H1 (cell line): ENCODE measurements around the gene RILP. TPM values are rescaled to one million over a fixed set of nuclear protein-coding genes. Genes with fewer than 3 reads are reported as not detected.
A peak's percentile ranks its signal among the peaks of the same experiment; 100 is the strongest.

Experiments used
- CHD2 ChIP-seq: IDR thresholded peaks from 2 replicates; pipeline ENCODE4 v1.6.1; 2012; ENCODE audit warnings: low read length, improper control_type of control experiment
- E2F6 ChIP-seq: IDR thresholded peaks from 2 replicates; pipeline ENCODE4 v1.6.1; 2012; ENCODE audit warnings: inconsistent platforms
- EP300 ChIP-seq, 2 experiments: IDR thresholded peaks; 1 replicate in 1 of 2; 2 replicates in 1 of 2; pipeline ENCODE4 v1.6.1; 2011 to 2012; ENCODE audit warnings: low read depth in 2 of 2, low read length in 2 of 2, mild to moderate bottlenecking in 2 of 2, borderline replicate concordance in 1 of 2, inconsistent platforms in 1 of 2, moderate library complexity in 1 of 2
- PHF8 ChIP-seq: fragments of 200-600 bp; sonication (generic); conservative IDR thresholded peaks from 2 replicates; pipeline ENCODE4 v1.7.1; 2012; ENCODE audit warnings: low read depth, mild to moderate bottlenecking, inconsistent platforms, low read length, moderate library complexity
- SIN3A ChIP-seq, 2 experiments: IDR thresholded peaks in 1 of 2; conservative IDR thresholded peaks in 1 of 2; 2 replicates each; pipeline ENCODE4 v1.6.1; 2011 to 2012; ENCODE audit warnings: low read length in 2 of 2, improper control_type of control experiment in 1 of 2, low read depth in 1 of 2, mild to moderate bottlenecking in 1 of 2
- SIRT6 ChIP-seq: IDR thresholded peaks from one replicate; pipeline ENCODE4 v1.7.1; 2012; ENCODE audit warnings: low read length, inconsistent platforms
- SP1 ChIP-seq: IDR thresholded peaks from 2 replicates; pipeline ENCODE4 v1.6.1; 2011; ENCODE audit warnings: low read depth, low read length
- SP4 ChIP-seq: IDR thresholded peaks from 2 replicates; pipeline ENCODE4 v1.6.1; 2012; ENCODE audit warnings: low read length, inconsistent platforms
- TAF1 ChIP-seq: IDR thresholded peaks from 2 replicates; pipeline ENCODE4 v1.6.1; 2011; ENCODE audit warnings: mild to moderate bottlenecking, low read depth, low read length
- TBP ChIP-seq: IDR thresholded peaks from 2 replicates; pipeline ENCODE4 v1.6.1; 2011; ENCODE audit warnings: low read depth, low read length, improper control_type of control experiment
- TCF12 ChIP-seq: IDR thresholded peaks from 2 replicates; pipeline ENCODE4 v1.6.1; 2011; ENCODE audit warnings: low read depth, mild to moderate bottlenecking, low read length
- polyA plus RNA-seq, 7 experiments: library from polyadenylated mRNA; depleted of rRNA in 3 of 7; stranded (reverse) in 5 of 7; unstranded in 2 of 7; fragments of >200 nt in 5 of 7; fragments of 200-250 nt in 2 of 7; gene quantifications; 1 replicate in 5 of 7; 2 replicates in 1 of 7; 4 replicates in 1 of 7; pipeline versions ENCODE4 v1.2.1 to v1.2.3, GENCODE V29; 2011 to 2013; ENCODE audit warnings: missing spikeins in 2 of 7, mixed read lengths in 2 of 7
- total RNA-seq: library from RNA; stranded (reverse); fragmentation: NEBNext Ultra II Directional; extraction: Animal tissue kit (Norgen Biotek cat#: 25700); gene quantifications from 2 replicates; pipeline ENCODE4 v1.2.1, GENCODE V29; 2021

RILP gene
- total and polyA plus RNA-seq, 2 of the 8 experiments (the other 6 are each of a cell fraction or from before 2014, with no cell fraction given), result 6.8 to 7.2 TPM

- TF ChIP-seq TAF1 (peak; percentile 80), SIN3A (conservative IDR thresholded peaks at IDR 0.05 in 1 of 2, IDR thresholded peaks at IDR 0.05 in 1 of 2; ENCODE audit: low read depth in 1 of 2, low read length in 2 of 2) (peak; percentile 47 to 64; a peak in 2 of 4 replicates), EP300 (IDR thresholded peaks at IDR 0.05; ENCODE audit: borderline replicate concordance in 1 of 2, low read depth in 2 of 2, low read length in 2 of 2) (no peak), TBP (peak; percentile 79), SP4 (peak; percentile 88), CHD2 (peak; percentile 78), PHF8 (peak; percentile 88), E2F6 (peak; percentile 50; the same call in 1 of the 2 replicates), TCF12 (no peak), SP1 (peak; percentile 94), SIRT6 (no peak)
Measured at GRCh38 chr17:1684378-1685189, 34.9 kb upstream of the RILP start, which contains the start of gene PRPF8 (continued).
